HepG2 (cell line): ENCODE measurements around the gene DGCR8. TPM values are rescaled to one million over a fixed set of nuclear protein-coding genes. Genes with fewer than 3 reads are reported as not detected.

Experiments used
- ATAC-seq: fragments of 200-7000 bp; cut with Tn5 transposase; 3 replicates; pipeline ENCODE4 v1.9.1; 2020; ENCODE audit warnings: mild to moderate bottlenecking, moderate library complexity
- BruUV-seq: library from RNA; stranded (reverse); fragments of 400-500 nt; replicated peaks from 2 replicates; lab custom pipeline; 2021; lab: Mats Ljungman, UMichigan
- CTCF ChIA-PET: fragments of 300-600 bp; formaldehyde crosslinking; extraction: SDS; loops from one replicate; lab custom pipeline; 2021; ENCODE audit warnings: low total read pairs, inconsistent platforms, low intra/inter-chr PET ratio; lab: Yijun Ruan, JAX
- POLR2A ChIA-PET: fragments of 350-600 bp; sonication (Branson Sonifier 250); formaldehyde crosslinking; loops from one replicate; lab custom pipeline; 2020; ENCODE audit warnings: antibody characterized with exemption, inconsistent platforms; lab: Yijun Ruan, JAX
- DNase-seq: peaks from one replicate; pipeline ENCODE4 v3.0.0-alpha.2; 2015; ENCODE audit warnings: low spot score
- FAIRE-seq: peaks from 3 replicates; lab custom pipeline; 2011; peaks lifted over from hg19 to GRCh38; lab: Jason Lieb, UNC
- H2AFZ ChIP-seq: one replicate; pipeline ENCODE4 v1.6.1; 2011; ENCODE audit warnings: low read length, inconsistent platforms
- H3K27ac ChIP-seq: fragments of 300-600 bp; 3 replicates; pipeline ENCODE4 v1.8.0; 2011; ENCODE audit warnings: mixed run types, mild to moderate bottlenecking, mixed read lengths, low read length, inconsistent platforms; ENCODE audit not compliant: insufficient read depth; ENCODE audit errors: extremely low read length
- H3K27me3 ChIP-seq, 2 experiments: fragments of 200-600 bp in 1 of 2; 2 replicates in 1 of 2; 3 replicates in 1 of 2; pipeline versions ENCODE4 v1.6.0 to v1.8.0; 2011; ENCODE audit warnings: low read length in 2 of 2, mild to moderate bottlenecking in 2 of 2, moderate library complexity in 2 of 2, inconsistent platforms in 1 of 2; ENCODE audit not compliant: insufficient read depth in 2 of 2, control insufficient read depth in 1 of 2
- H3K36me3 ChIP-seq, 2 experiments: fragments of 200-600 bp in 1 of 2; replicated peaks in 1 of 2; 2 replicates in 1 of 2; 3 replicates in 1 of 2; pipeline versions ENCODE4 v1.5.1 to v1.8.0; 2011; ENCODE audit warnings: low read length in 2 of 2, inconsistent platforms in 1 of 2; ENCODE audit not compliant: insufficient read depth in 2 of 2, control insufficient read depth in 1 of 2
- H3K4me1 ChIP-seq: 2 replicates; pipeline ENCODE4 v1.5.1; 2012; ENCODE audit warnings: low read length, inconsistent platforms; ENCODE audit not compliant: insufficient read depth
- H3K4me2 ChIP-seq: 2 replicates; pipeline ENCODE4 v1.6.0; 2011; ENCODE audit warnings: low read depth, low read length, inconsistent platforms
- H3K4me3 ChIP-seq, 3 experiments: fragments of 200-600 bp in 1 of 3; sonication (generic), shearing (Covaris generic) in 1 of 3; replicated peaks in 1 of 3; 2 replicates each; pipeline ENCODE4 v1.5.1; 2011 to 2016; ENCODE audit warnings: low read length in 3 of 3, inconsistent platforms in 2 of 3, low read depth in 2 of 3, mild to moderate bottlenecking in 2 of 3, control low read depth in 1 of 3, mixed read lengths in 1 of 3; ENCODE audit not compliant: insufficient read depth in 1 of 3
- H3K79me2 ChIP-seq: one replicate; pipeline ENCODE4 v1.6.1; 2011; ENCODE audit warnings: low read length, inconsistent platforms; ENCODE audit not compliant: insufficient read depth
- H3K9ac ChIP-seq: 2 replicates; pipeline ENCODE4 v1.6.0; 2011; ENCODE audit warnings: mild to moderate bottlenecking, low read depth, low read length, inconsistent platforms; ENCODE audit not compliant: insufficient read depth
- H3K9me3 ChIP-seq: 2 replicates; pipeline ENCODE4 v1.5.1; 2012; ENCODE audit warnings: mild to moderate bottlenecking, low read length
- H4K20me1 ChIP-seq: 2 replicates; pipeline ENCODE4 v1.6.0; 2011; ENCODE audit warnings: inconsistent platforms, mild to moderate bottlenecking, low read length, moderate library complexity; ENCODE audit not compliant: insufficient read depth
- CENPX ChIP-seq: sonication (generic); formaldehyde crosslinking; IDR thresholded peaks from 2 replicates; pipeline ENCODE4 v1.9.0; 2021; ENCODE audit warnings: mild to moderate bottlenecking, missing genetic modification reagents, moderate library complexity
- ETV6 ChIP-seq: sonication (generic); formaldehyde crosslinking; conservative IDR thresholded peaks from 2 replicates; pipeline ENCODE4 v1.4.0; 2020; ENCODE audit warnings: missing genetic modification reagents
- GLI4 ChIP-seq: sonication (generic); formaldehyde crosslinking; IDR thresholded peaks from 2 replicates; pipeline ENCODE4 v1.5.1; 2020; ENCODE audit warnings: missing genetic modification reagents, mild to moderate bottlenecking, moderate library complexity, borderline replicate concordance
- LRRFIP1 ChIP-seq: sonication (generic); formaldehyde crosslinking; conservative IDR thresholded peaks from 2 replicates; pipeline ENCODE4 v1.4.0; 2020; ENCODE audit warnings: missing genetic modification reagents
- MAZ ChIP-seq, 2 experiments: sonication (generic) in 1 of 2; formaldehyde crosslinking in 1 of 2; IDR thresholded peaks; 2 replicates each; pipeline versions ENCODE4 v1.5.0 to v1.6.1; 2012 to 2020; ENCODE audit warnings: low read depth in 2 of 2, mild to moderate bottlenecking in 2 of 2, borderline replicate concordance in 1 of 2, improper control_type of control experiment in 1 of 2, low read length in 1 of 2, missing genetic modification reagents in 1 of 2, moderate library complexity in 1 of 2
- NRL ChIP-seq: sonication (generic); formaldehyde crosslinking; IDR thresholded peaks from 2 replicates; pipeline ENCODE4 v1.5.0; 2020; ENCODE audit warnings: missing genetic modification reagents, mild to moderate bottlenecking, moderate library complexity, borderline replicate concordance
- RBAK ChIP-seq: sonication (generic); formaldehyde crosslinking; IDR thresholded peaks from 2 replicates; pipeline ENCODE4 v1.5.1; 2020; ENCODE audit warnings: mild to moderate bottlenecking, missing genetic modification reagents
- RNF219 ChIP-seq: sonication (generic); formaldehyde crosslinking; IDR thresholded peaks from 2 replicates; pipeline ENCODE4 v1.5.0; 2020; ENCODE audit warnings: mild to moderate bottlenecking, missing genetic modification reagents
- YEATS2 ChIP-seq: sonication (generic); formaldehyde crosslinking; IDR thresholded peaks from 2 replicates; pipeline ENCODE4 v1.4.0; 2020; ENCODE audit warnings: missing genetic modification reagents, borderline replicate concordance
- ZNF44 ChIP-seq: sonication (generic); formaldehyde crosslinking; IDR thresholded peaks from 2 replicates; pipeline ENCODE4 v1.5.1; 2020; ENCODE audit warnings: mild to moderate bottlenecking, missing genetic modification reagents
- ZNF557 ChIP-seq: sonication (generic); formaldehyde crosslinking; IDR thresholded peaks from 2 replicates; pipeline ENCODE4 v1.4.0; 2020; ENCODE audit warnings: missing genetic modification reagents
- ZNF660 ChIP-seq: sonication (generic); formaldehyde crosslinking; IDR thresholded peaks from 2 replicates; pipeline ENCODE4 v1.5.1; 2020; ENCODE audit warnings: mild to moderate bottlenecking, low read depth, missing genetic modification reagents, borderline replicate concordance
- ZSCAN12 ChIP-seq: sonication (generic); formaldehyde crosslinking; IDR thresholded peaks from 2 replicates; pipeline ENCODE4 v1.9.0; 2021; ENCODE audit warnings: mild to moderate bottlenecking, missing genetic modification reagents
- WGBS: methylation state at CpG from one replicate; pipeline ENCODE4 v1.1.6; 2017; ENCODE audit warnings: low lambda C conversion rate; 5-methylcytosine and 5-hydroxymethylcytosine counted together
- in situ Hi-C: cut with HindIII; loops from 2 replicates; pipeline ENCODE4 v1.10.0; 2017; ENCODE audit warnings: low pct_unique_long_range_greater_than_20kb; ENCODE audit not compliant: extremely low pct_ligation_motif_present
- intact Hi-C: fragments of 100-400 bp; cut with micrococcal nuclease; formaldehyde crosslinking; loops from one replicate; pipeline ENCODE4 v1.10.0; 2022; ENCODE audit not compliant: unreplicated experiment
- polyA plus RNA-seq, 8 experiments: library from polyadenylated mRNA; depleted of rRNA in 3 of 8; stranded (reverse) in 7 of 8; unstranded in 1 of 8; fragments of >200 nt; fragmentation: Illumina TruSeq in 4 of 8; extraction: Trizol in 4 of 8; gene quantifications; 2 replicates each; pipeline versions ENCODE4 v1.2.1 to v1.2.3, GENCODE V29; 2011 to 2016; ENCODE audit warnings: low read depth in 4 of 8, missing spikeins in 1 of 8, mixed read lengths in 1 of 8; ENCODE audit not compliant: insufficient read depth in 1 of 8
- total RNA-seq, 5 experiments: library from RNA; depleted of rRNA; stranded (reverse); fragments of >200 nt; fragmentation: Illumina TruSeq; extraction: Trizol; gene quantifications; 2 replicates each; pipeline ENCODE4 v1.2.3, GENCODE V29; 2016; ENCODE audit warnings: low read depth in 1 of 5
- TF ChIP-seq, protein P1 (sequence below): IDR thresholded peaks from 2 replicates; pipeline ENCODE4 v1.6.1; 2012; ENCODE audit warnings: low read length, improper control_type of control experiment

The DGCR8 gene
- total and polyA plus RNA-seq, 2 of the 13 experiments (the other 11 are each of a cell fraction or from before 2014, with no cell fraction given) = 10.2 to 23.2 TPM

GRCh38 chr22:20158391-20159036 is 78.5 kb downstream of the DGCR8 start (continued):
- TF ChIP-seq, protein P1, sequence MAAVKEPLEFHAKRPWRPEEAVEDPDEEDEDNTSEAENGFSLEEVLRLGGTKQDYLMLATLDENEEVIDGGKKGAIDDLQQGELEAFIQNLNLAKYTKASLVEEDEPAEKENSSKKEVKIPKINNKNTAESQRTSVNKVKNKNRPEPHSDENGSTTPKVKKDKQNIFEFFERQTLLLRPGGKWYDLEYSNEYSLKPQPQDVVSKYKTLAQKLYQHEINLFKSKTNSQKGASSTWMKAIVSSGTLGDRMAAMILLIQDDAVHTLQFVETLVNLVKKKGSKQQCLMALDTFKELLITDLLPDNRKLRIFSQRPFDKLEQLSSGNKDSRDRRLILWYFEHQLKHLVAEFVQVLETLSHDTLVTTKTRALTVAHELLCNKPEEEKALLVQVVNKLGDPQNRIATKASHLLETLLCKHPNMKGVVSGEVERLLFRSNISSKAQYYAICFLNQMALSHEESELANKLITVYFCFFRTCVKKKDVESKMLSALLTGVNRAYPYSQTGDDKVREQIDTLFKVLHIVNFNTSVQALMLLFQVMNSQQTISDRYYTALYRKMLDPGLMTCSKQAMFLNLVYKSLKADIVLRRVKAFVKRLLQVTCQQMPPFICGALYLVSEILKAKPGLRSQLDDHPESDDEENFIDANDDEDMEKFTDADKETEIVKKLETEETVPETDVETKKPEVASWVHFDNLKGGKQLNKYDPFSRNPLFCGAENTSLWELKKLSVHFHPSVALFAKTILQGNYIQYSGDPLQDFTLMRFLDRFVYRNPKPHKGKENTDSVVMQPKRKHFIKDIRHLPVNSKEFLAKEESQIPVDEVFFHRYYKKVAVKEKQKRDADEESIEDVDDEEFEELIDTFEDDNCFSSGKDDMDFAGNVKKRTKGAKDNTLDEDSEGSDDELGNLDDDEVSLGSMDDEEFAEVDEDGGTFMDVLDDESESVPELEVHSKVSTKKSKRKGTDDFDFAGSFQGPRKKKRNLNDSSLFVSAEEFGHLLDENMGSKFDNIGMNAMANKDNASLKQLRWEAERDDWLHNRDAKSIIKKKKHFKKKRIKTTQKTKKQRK = no peak
- TF ChIP-seq NRL (CRISPR knock-in tag) (no peak), MAZ (IDR thresholded peaks at IDR 0.05; ENCODE audit: borderline replicate concordance, low read depth, low read length) (no peak), MAZ (CRISPR knock-in tag; IDR thresholded peaks at IDR 0.05; ENCODE audit: low read depth) (no peak), RBAK (CRISPR knock-in tag) (no peak), GLI4 (no peak)
- TF ChIP-seq, all 625 proteins: peak for 0

- Histone ChIP-seq H3K27me3 (peaks cover 9 to 37% of the 10 kb centered on the region in 2 experiments; a peak in 4 of 5 replicates), H4K20me1 (no peaks in the 10 kb centered on the region), H3K36me3 (no peaks in the 10 kb centered on the region), H3K9ac (no peak overlapping the region), H3K4me3 (no peak overlapping the region), H3K9me3 (no peaks in the 10 kb centered on the region), H3K27ac (no peak overlapping the region), H3K79me2 (no peaks in the 10 kb centered on the region), H3K4me2 (no peak overlapping the region), H2AFZ (no peak overlapping the region), H3K4me1 (no peaks in the 10 kb centered on the region)
- ChIA-PET CTCF (interaction anchor here (0.7 to 4.1 kb wide), 2 partner anchors 79 to 126 kb away, joined by 3 to 28 read pairs; no protein-coding TSS in a partner anchor), POLR2A (no interaction called here)
- BruUV-seq = no TSS peak
- DNase-seq (no peak), ATAC-seq (no peak), FAIRE-seq (no peak)
- intact Hi-C loops = no loop called here
- no CpG with 5 or more reads among the region's 9 CpGs for WGBS
- in situ Hi-C loops = loop anchor here (5.0 to 25.0 kb wide), 3 partner anchors 76 to 1197 kb away; no protein-coding TSS in a partner anchor
- no peak for TF ChIP-seq CENPX (CRISPR knock-in tag)
- TF ChIP-seq LRRFIP1 (CRISPR knock-in tag) = no peak
- no peak for TF ChIP-seq RNF219
- TF ChIP-seq ZSCAN12 (CRISPR knock-in tag) = no peak
- TF ChIP-seq ZNF44 = no peak
- no peak for TF ChIP-seq ETV6 (CRISPR knock-in tag)
- TF ChIP-seq ZNF660 (CRISPR knock-in tag) = no peak
- TF ChIP-seq ZNF557 (CRISPR knock-in tag) = no peak
- TF ChIP-seq YEATS2 (CRISPR knock-in tag) = no peak
These were observed 79.0 kb downstream of the DGCR8 start for GRCh38 chr22:20159076-20159475.
